CD1c-positive myeloid dendritic cell (primary cell): ENCODE measurements around the gene ZSWIM9.

Experiments used
- DNase-seq: peaks from one replicate; pipeline ENCODE4 v3.0.0-alpha.2; 2016; ENCODE audit errors: extremely low spot score

ZSWIM9 gene

GRCh38 chr19:48175578-48175977 lies 5.1 kb downstream of the ZSWIM9 start:
- DNase-seq, result no peak

- no peak for DNase-seq
Measured at GRCh38 chr19:48176226-48176625, 5.7 kb downstream of the ZSWIM9 start.

- DNase-seq, result no peak
Measured at GRCh38 chr19:48181505-48181904, 11.0 kb downstream of the ZSWIM9 start.

GRCh38 chr19:48182434-48182833 lies 12.0 kb downstream of the ZSWIM9 start:
- DNase-seq, result no peak

GRCh38 chr19:48183356-48183755 lies 12.9 kb downstream of the ZSWIM9 start:
- DNase-seq, result no peak

- DNase-seq, result no peak
Measured at GRCh38 chr19:48186015-48186414, 15.5 kb downstream of the ZSWIM9 start.

- no peak for DNase-seq
Measured at GRCh38 chr19:48186541-48186991, 16.1 kb downstream of the ZSWIM9 start.

GRCh38 chr19:48190288-48190884 lies 19.9 kb downstream of the ZSWIM9 start:
- peak; percentile 15 for DNase-seq

GRCh38 chr19:48190885-48191284 lies 20.4 kb downstream of the ZSWIM9 start:
- DNase-seq, result no peak

GRCh38 chr19:48192750-48193149 lies 22.3 kb downstream of the ZSWIM9 start:
- no peak for DNase-seq

GRCh38 chr19:48194041-48194843 lies 23.8 kb downstream of the ZSWIM9 start:
- peak; percentile 36 for DNase-seq

- no peak for DNase-seq
Measured at GRCh38 chr19:48194844-48195830, 24.7 kb downstream of the ZSWIM9 start.

GRCh38 chr19:48196321-48196763 lies 25.9 kb downstream of the ZSWIM9 start:
- DNase-seq, result no peak

- no peak for DNase-seq
Measured at GRCh38 chr19:48196933-48197665, 26.6 kb downstream of the ZSWIM9 start.

GRCh38 chr19:48203222-48203793 lies 32.8 kb downstream of the ZSWIM9 start:
- no peak for DNase-seq

- DNase-seq, result peak; percentile 94
Measured at GRCh38 chr19:48203794-48204628, 33.5 kb downstream of the ZSWIM9 start.

- peak; percentile 56 for DNase-seq
Measured at GRCh38 chr19:48206397-48207093, 36.1 kb downstream of the ZSWIM9 start.

GRCh38 chr19:48210005-48210404 lies 39.5 kb downstream of the ZSWIM9 start:
- no peak for DNase-seq

GRCh38 chr19:48213959-48214358 lies 43.5 kb downstream of the ZSWIM9 start:
- DNase-seq, result no peak
